ENCODE results near the gene SLC39A10.
"Not testable (repeated sequence)": the region's sequence is repeated elsewhere in the genome, so short reads cannot be mapped to it uniquely, and the experiment has no call there.

SLC39A10 gene

DNA sequence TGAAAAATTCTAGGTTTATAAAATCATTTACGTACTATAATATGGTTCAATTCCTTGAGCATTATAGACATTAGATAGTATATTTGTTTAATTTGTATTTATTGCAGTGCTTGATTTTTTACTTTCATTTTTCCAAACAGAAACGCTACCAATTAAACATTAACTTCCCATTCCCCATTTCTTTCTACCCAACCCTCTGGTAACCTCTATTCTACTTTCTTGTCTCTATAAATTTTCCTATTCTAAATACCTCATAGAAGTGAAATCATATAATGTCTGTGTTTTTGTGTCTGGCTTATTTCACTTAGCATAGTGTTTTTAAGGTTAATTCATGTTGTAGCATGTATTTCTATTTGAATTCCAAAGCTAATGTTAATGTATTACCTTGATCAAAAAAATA lies 11.6 kb upstream of the SLC39A10 start:
- no peak for DNase-seq

DNA sequence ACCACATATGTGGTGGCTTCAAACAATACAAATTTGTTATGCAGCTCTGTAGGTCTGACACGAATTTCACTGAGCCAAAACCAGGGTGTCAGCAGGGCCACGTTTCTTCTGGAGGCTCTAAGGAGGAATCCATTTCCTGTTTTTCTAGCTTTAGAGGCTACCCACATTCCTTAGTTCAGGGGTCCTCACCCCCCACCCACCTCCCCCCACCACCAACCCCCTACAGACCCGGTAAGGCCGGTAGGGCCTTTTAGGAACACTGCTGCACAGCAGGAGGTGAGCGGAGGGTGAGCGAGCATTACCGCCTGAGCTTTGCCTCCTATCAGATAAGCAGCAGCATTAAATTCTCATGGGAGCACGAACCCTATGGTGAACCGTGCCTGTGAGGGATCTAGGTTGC lies 10.6 kb upstream of the SLC39A10 start:
- no peak for DNase-seq

DNA sequence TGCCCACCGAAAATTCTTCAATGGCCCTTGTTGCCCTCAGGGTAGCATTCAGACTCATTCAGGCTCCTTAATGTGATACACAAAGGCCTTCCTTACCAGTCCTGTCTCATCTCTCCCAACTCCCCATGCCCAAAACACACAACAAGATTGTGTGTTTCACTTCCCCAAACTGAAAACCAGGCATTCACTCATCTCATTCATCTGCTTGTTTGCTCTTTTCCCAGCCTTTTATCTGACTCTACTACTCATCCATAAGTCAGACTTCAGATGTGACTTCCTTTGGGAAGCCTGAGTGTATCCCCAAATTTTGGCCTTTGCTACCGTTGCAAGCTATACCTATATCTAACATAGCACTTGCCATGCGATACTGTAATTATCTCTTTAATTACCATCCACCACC lies 9.7 kb upstream of the SLC39A10 start:
- DNase-seq: no peak

DNA sequence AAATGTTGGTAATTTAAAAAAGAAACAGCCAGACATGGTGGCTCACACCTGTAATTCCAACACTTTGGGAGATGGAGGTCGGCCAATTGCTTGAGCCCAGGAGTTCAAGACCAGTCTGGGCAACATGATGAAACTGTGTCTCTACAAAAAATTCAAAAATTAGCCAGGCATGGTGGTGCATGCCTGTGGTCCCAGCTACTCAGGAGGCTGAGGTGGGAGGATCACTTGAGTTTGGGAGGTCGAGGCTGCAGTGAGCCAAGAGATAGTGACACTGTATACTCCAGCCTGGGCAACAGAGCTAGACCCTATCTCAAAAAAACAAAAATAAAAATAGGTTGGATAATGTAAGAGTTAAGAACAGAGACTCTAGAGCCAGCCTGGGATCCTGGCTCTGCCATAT lies 8.7 kb upstream of the SLC39A10 start:
- not testable (repeated sequence) for DNase-seq

DNA sequence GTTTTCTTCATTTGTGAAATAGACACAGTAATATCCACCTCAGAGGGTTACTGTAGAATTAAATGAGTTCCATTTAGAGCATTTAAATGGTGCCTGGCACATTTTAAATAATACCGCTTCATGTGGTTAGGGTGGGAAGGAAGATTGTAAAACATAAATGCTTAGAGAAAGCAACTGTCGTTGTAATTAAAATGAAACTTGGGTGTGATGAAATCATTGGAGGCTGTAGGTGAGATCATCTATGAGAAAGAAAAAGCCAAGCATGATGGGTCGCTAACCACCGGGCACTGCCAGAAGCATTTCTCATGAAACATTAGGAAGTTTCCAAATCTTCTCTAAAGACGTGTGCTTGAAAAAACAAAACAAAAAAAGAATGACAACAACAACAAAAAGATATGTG lies 8.2 kb upstream of the SLC39A10 start:
- no peak for DNase-seq

DNA sequence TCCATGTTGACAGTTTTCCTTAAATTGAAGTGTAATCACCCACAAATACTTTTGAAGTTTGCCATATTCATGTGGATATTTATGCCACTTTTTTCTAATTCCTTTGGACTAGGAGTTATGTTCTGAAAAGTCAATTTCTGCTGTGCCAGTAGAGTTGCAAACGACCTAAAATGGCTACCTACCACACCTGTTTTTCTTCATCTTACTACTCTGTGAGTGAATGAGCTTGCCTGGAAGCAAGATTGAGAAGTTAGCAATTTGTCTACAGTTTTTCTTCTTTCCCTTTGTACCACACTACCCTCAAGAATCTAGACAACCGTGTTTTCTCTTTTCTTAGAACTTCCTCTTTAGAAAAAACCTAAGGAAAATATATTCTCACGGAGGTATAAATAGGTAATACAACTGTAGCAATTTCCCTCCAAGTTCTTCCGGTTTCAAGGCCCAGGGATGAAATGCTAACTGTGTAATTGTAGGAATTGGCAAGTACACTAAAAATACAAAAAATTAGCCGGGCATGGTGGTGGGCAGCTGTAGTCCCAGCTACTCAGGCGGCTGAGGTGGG lies 7.3 kb upstream of the SLC39A10 start:
- DNase-seq: no peak

DNA sequence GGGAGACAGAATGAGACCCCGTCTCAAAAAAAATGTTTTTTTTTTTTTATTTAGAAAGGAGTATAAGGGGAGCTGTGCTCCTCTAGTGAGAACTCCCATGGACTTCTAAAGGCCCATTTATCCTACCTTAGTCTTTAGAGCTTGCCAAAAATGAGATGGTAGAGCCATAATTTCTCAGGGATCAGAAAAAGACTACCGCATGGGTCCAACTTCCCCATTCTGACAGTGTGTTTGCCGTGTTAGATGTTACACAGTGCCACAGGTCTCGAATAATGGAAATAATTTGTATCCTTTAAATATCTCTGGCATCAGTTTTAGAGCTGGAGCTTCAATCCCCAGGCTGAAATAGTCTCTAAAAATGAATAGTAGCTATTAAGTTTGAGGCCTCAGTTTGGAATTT lies 6.0 kb upstream of the SLC39A10 start:
- DNase-seq: no peak

DNA sequence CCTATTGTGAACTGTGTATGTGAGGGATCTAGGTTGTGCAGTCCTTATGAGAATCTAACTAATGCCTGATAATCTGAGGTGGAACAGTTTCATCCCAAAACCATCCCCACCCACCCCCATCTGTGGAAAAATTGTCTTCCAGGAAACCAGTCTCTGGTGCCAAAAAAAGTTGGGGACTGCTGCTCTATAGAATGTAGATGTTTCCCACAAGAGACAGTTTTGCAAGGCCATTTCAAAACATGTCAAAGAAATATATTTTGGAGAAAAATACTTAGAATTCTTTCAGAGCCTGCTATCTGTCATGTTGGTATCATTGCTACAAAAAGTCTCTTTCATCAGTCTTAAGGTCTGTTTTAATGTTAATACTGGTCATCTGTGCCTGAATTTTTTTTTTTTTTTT lies 4.1 kb upstream of the SLC39A10 start:
- DNase-seq: no peak

DNA sequence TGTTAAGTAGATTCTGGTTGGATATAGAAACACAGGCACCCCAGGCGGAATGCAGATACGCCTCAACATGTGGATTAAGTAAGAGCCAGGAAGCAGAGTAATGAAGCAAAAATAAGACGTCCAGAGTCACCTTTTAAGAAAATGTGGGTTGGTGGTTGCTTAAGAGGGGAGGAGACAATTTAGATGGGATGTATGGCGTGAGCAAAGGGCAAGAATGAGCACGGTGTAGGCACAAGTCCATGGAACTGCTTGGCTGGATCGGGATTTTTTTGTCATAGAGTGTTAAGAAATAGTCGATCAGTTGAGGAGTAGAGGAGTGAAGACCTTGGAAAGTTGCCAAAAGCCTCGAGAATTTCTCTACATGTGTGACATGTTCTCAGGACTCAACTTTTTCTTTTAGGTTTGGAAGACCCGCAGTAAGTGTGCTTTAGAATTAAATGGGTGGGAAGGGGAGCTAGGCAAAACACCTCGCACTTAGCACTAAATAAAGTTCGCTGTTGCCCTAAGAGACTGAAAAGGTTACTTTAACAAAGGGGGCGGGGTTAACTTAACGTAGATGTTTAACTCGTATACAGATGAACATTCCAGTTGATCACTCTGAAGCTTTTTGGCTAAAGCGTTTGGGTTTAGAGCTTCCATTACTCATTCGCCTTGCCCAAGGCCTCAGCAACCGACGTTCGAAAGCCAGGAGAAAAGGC lies 716 bp upstream of the SLC39A10 start:
- no peak for DNase-seq

DNA sequence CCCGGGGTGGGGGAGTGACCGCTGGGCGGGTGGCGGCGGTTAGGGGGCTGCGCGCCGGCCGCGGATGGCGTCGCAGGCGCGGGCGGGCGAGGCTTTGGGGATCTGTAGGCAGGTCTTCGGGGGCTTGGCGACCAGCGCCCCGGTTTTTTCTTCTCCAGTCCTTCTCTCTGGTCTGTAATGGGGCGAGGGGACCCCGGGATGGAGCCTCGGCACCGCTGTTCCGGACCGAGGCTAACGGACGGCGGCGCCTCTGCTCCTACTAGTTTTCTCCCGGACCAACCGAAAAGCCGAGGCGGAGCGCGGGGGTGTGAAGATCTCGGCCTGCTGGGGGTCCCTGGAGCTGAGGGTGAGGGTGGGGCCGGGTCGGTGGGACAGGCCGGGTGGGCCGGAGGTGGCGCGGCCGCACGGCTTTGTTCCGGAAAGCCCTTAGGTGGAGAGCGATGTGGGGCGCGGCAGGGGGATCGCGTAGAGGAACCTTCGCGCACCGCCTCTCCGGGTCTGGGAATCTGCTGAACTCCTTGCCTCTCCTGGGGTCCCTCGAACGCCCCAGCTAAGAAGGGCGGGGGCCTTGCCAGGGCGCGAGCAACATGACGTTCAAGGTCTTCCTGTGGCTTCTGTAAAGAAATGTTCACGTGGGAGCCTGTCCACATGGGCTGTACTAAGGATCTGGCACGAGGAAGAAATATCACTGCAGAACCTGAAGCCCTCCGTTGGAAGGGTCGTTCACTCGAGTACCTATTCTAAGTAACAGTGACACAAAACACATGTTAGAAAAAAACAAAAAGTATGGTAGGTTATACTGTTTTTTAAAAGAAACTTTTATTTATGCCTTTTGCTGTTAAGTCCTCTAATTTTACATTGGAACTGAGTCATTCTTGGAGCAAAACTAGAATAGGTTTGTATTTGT lies 861 bp downstream of the SLC39A10 start:
- DNase-seq: peak; percentile 83

DNA sequence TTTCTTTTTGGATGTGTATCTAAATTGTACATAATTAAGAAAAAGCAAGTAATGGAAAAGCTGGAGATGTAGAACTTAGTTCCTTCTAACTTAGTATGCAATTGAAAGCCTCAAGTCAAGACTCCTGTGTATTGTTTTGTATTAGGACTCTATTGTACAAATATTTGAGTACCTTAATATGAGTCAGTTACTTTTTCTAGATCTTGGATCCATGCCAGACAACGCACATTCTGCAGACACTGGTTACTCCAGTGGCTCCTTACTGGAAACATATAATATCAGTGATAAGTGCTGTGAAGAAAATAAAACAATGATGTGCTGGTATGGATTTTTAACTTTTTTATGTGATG lies 1.5 kb downstream of the SLC39A10 start:
- peak; percentile 84 for DNase-seq

DNA sequence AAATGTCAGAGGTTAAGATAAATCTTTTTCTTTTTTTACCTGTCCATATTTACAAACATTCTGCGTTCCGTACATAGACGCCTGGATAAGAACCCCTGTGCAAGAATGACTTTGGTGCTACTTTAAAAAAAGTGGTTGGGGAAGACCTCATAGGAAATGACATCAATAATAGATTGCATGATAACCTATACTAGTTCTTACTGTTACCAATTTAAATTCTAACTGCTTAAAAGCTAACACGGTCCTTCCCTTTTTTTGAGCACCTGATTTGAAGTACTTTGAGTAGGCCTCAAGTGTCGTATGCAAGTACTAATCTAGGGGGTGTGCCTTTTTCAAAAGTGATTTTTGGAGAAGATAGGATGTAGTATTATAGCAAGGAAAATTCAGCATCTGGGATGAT lies 2.1 kb downstream of the SLC39A10 start:
- DNase-seq: peak; percentile 41

DNA sequence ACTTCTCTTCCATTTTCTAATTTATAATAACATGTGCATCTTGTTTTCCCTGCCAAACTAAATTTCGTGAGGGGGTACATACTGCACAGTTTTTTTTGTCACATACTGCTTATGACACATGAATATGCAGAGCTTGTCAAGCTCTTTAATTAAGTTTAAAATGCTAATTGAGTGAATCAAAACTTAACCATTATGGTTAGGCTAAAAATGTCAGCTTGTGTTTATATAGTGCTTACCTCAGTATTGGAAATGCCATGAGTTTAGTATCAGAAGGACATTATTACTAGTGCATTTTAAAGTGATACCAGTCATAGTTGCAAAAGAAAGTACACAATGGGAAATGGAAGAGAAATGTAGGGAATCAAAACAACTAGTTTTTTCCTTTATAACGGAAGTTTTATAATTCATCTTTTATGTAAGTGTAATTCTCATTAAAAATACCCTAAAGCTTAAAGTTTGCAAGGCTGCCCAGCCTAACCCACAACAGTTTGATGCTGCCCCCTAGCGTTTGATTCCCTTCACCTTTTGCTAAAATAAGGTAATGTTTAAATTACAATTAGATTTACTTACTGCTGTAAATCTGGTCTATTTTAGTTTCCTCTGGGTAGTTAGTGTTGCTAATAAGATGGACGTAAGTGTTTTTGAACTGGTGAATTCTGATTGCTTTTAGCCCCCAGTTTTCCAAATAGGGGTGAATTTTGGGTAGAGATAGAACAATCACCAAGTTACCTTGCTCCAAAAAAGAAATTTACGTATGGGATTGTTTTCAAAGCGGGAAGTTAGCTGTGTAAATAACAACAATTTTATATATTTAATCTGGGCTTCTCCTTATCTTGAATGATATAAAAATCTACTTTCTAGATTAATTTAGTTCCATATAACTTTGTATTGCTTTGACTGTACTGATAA lies 3.2 kb downstream of the SLC39A10 start:
- DNase-seq: peak; percentile 86

DNA sequence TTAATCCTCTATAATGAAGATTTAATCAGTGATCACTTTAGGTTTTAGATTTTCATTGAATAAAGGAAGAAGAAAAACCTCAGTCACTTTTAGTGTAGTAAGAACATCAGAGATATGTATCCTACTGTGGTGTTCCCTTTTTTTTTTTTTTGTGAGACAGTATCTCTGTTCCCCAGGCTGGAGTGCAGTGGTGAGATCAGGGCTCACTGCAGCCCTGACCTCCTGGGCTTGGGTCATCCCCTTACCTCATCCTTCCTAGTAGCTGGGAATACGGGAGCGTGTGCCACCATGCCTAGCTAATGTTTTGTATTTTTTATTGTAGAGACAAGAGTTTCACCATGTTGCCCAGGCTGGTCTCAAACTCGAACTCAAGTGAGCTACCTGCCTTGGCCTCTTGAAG lies 5.1 kb downstream of the SLC39A10 start:
- DNase-seq: peak; percentile 59

DNA sequence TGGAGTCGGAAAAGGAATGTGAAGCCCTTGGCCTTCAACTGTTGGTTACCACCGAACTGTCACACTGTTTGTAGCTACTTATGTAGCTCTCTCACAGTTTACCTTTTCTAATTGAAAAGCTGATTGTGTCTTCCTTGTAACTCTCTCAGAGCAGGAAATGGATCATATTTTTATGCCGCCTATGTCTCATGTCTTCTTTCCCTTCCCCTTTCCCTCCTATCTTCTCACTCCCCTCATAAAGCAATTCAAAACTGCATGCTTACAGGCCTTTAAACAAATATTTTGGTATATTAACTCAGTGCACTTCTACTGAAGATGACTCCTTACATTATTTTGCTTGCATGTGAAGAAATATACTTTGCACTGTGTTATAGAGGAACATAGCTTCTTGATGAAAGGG lies 6.0 kb downstream of the SLC39A10 start:
- DNase-seq: no peak

DNA sequence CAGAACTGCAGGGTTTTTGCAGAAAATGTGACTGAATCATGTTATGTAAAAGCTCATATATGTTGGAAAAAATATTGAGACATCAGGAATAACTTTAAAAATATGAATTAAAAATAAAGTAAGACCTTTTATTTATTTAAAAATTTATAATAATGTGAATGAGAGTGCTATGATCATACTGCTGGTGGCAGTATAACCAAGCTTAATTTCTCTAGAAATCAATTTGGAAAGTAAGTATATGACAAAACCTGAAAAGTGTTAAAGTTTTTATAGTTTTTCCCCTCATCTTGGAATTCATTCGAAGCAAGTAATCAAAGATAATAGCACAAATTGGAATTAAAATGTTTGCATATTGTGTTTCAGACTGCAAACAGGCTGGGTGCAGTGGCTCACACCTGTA lies 7.5 kb downstream of the SLC39A10 start:
- no peak for DNase-seq

DNA sequence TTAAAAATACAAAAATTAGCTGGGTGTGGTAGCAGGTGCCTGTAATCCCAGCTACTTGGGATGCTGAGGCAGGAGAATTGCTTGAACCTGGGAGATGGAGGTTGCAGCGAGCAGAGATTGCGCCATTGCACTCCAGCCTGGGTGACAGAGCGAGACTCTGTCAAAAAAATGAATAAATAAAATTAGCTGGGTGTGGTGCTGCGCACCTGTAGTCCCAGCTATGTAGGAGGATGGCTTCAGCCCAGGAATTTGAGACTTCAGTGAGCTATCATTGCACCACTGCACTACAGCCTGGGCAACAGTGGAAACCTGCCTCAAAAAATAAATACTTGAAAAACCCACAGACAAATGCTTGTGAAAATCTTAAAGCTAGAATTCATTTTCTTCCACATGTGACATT lies 8.1 kb downstream of the SLC39A10 start:
- not testable (repeated sequence) for DNase-seq

DNA sequence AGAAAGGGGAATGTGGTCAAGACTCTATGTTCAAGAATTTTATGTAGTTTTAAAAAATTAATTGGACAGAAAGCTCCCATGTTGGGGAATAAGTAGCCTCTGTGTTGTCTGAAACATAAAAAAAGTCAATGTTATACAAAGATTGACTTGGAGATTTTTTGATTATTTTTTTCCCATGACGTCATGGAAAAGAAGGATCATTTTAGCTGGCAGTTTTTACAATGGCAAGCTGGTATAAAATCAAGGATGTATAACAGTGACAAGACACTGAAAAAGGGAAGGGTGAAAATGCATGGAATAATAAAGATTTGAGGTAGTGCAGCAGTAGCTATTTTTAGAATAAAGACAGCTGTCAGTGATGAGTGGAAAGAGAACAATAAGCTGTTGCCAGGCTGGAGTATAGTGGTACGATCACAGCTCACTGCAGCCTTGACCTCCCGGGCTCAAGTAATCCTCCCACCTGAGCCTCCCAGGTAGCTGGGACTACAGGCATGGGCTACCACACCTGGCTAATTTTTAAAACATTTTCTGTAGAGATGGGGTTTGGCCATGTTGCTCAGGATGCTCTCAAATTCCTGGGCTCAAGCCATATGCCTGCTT lies 9.2 kb downstream of the SLC39A10 start:
- no peak for DNase-seq

DNA sequence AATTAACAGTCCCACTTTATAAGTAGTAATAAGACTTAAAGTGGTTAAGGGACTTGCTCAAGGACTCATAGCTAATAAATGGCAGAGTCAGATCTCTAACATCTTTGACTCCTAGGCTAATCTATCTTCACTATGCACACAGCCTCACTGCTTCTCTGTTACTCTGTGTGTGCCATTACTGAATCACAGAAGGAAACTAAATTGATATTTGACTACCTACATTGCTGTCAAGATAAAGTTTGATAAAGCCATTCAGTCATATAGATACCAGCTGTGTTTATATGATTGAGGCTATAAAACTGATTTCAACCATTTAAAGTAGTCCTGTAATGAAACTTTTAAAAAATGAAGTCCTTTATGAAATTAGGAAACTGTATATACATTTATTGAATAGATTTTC lies 10.9 kb downstream of the SLC39A10 start:
- no peak for DNase-seq

DNA sequence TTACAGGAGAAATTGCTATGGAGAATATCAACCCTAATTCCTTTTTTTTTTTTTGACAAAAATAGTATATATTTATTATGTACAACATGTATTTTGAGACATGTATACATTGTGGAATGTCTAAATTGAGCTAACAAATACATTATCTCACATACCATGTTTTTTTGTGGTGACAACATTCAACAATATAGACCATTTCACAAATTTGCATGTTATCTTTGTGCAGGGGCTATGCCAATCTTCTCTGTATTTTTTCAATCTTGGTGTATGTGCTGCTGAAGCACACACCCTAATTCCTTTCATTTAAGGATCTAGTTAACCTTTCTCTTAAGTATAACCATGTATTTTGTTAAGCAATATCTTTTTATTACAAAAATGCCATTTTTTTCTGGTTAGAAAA lies 13.2 kb downstream of the SLC39A10 start:
- peak; percentile 64 for DNase-seq

DNA sequence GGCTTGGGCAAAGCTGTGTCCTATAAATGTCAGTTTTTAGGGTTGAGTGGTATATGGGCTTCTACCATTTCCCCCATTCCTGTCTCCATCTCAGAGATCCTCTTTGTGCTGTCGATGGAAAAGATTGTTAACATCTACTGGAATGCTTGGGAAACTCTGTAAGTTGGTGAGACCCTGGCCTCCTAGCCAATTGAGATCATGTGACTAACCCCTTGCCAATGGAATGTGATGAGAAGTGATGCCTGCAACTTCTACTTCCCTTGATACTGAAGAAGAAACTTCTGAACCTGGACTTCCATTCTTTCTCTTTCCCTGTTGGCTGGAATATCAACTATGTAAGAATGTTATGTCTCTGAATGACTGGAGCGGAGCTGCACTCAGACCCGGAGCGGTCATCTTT lies 14.5 kb downstream of the SLC39A10 start:
- DNase-seq: no peak

DNA sequence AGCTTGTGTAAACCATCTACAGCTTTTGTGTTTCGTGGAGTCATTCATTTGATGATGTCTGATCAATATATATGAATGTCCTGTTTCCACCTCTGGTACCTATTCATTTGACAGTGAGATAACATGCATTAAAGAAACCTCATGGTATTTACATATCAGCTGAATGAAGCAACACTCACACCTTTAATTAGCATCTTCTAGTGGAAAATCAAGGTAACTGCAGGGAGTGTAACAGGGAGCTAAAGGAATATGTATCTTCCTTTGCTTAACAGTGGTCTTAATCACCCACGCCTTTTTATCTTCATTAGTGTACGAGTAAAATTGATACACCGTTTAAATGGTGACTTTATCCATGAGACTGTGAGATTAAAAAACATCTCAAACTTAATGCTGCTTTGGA lies 15.6 kb downstream of the SLC39A10 start:
- DNase-seq: peak; percentile 24
